GM18508 (cell line): ENCODE measurements around the gene CD47.

Experiments
- ATAC-seq: cut with Tn5 transposase; IDR thresholded peaks from one replicate; pipeline ENCODE4 v1.9.1; 2021; ENCODE audit warnings: moderate number of reproducible peaks; ENCODE audit not compliant: insufficient read depth, unreplicated experiment

Gene CD47

DNA sequence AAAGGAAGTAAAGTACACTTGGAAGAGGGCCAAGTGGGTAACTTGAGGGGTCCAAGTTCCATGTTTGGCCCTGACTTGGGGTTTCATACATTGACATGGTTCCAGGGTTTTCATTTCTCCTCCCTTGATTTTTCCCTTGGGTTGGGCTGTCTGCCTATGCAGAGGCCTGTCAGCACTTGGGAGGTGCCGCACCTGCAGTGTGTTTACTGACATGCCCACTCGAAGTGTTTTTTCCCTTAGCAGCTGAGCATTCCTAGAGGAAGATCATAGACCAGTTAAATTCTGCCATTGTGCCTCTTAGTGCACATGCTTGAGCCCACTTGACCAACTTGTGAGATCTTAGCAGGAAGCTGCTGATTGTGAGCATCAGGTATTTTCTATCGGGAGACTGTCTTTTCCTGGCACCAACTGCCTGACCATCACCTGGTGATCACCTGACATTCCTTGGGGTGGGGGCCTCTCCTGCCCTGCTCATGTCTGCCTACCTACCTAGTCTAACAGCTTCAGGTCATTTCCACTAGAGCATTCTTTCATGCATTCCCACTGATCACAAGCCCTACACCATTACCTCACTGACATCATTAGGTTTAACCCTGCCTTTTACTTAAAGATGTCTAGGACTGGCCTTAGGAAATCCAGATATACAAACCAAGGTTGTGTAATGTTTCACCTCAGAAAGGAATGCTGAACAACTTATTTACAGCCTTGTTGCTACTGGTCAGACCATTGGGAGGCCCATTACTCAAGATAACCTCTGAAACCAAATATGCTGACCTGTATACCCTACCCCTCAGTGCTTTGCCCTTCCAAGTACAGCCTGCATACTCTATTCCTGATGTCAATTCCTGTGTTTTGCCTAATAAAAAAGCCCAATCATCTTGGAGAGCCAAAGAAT lies 68.3 kb downstream of the CD47 start:
- ATAC-seq, result no peak

DNA sequence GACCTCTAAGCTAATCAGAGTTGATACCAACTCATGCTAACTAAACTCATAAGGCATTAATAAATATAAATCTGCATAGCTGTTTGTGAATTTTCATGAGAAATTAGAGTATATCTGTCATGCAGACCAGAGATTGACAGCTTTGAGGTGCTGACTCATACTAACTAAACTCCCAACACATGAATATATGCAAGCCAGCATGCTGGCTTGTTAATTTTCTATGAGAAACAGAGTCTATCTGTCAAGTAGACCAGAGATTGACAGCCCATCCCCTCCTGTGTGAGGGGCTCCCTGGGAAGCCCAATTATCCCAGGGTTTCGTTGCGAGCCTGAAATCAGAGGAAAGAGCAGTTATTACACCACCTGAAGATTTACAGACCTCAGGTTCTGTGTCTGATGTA lies 69.3 kb downstream of the CD47 start:
- no peak for ATAC-seq

GRCh38 chr3:108021131-108021530 lies 69.7 kb downstream of the CD47 start:
- no peak for ATAC-seq

DNA sequence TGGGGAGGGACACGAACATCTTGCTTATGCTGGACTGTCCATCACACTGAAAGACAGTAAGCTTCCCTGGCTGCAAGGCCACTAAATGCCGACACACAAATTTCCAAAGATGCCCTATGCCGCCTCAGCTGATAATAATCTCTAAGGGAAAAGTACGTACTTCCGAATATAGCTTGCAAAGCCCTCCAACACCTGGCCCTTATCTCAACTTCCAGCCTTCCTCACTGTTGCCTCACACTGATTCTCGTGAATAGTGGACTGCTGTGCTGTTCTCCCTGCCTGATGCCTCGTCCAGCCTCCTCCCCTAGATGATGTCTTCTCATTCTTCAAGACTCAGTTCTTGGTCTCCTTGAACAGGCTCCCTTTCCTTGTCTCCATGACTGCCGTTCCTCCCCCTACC lies 72.3 kb downstream of the CD47 start:
- no peak for ATAC-seq

DNA sequence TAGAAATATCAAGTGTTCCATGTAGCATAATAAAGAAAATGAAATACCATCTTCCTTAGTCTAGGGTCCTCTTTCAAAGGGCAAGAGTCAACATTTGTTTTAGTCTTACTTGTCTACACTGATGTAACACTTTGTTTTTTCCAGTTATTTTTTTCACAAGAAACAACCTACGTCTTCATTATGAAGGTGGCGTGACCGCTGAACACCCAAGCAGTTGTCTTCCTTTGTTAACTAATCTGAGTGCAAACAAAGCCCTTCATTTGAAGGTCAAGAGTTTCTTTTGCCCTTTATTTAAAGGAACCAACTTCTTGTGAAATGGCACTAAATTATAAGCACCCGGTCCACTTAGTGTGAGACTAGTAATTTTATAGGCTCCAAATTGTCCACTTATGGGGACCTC lies 73.2 kb downstream of the CD47 start:
- no peak for ATAC-seq

GRCh38 chr3:108014943-108015342 lies 75.9 kb downstream of the CD47 start:
- no peak for ATAC-seq

GRCh38 chr3:108013141-108014055 lies 77.4 kb downstream of the CD47 start:
- no peak for ATAC-seq

DNA sequence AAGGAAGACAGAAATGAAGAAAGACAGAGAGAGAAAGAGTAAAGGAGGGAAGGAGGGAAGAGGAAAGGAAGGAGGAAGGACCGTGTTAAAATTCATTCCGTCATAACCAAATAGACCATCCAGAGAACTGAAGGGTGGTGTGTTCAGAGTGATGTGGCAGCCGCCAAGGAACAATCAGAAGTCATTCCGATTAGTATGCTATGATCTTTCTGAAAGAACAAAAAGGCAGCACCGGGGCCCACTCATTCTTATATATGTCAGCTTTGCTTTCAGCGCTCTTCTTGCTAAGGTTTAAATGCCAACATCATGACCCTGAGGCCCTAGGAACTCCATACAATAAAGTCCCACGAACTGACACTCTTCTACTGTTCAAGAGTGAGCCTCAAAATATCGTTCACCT lies 78.5 kb downstream of the CD47 start:
- ATAC-seq, result no peak

DNA sequence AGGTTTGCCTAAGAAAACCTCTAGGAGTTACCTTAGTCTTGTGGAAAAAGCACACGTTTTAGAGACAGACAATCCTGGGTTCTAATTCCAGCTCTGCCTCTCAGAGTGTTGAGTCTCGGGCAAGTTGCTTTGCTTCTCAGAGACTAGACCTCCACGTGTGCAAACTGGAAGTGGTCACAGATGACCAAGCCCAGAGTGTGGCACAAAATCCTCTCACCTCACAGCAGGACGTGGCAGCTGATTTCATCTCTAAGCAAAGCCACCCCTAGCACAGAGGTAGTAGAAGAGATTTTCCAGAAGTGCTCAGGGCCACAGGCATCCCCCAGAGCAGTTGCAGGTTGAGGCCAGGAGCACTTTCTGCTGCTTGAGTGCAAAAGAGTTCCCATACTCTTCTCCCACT lies 79.2 kb downstream of the CD47 start:
- ATAC-seq, result no peak

DNA sequence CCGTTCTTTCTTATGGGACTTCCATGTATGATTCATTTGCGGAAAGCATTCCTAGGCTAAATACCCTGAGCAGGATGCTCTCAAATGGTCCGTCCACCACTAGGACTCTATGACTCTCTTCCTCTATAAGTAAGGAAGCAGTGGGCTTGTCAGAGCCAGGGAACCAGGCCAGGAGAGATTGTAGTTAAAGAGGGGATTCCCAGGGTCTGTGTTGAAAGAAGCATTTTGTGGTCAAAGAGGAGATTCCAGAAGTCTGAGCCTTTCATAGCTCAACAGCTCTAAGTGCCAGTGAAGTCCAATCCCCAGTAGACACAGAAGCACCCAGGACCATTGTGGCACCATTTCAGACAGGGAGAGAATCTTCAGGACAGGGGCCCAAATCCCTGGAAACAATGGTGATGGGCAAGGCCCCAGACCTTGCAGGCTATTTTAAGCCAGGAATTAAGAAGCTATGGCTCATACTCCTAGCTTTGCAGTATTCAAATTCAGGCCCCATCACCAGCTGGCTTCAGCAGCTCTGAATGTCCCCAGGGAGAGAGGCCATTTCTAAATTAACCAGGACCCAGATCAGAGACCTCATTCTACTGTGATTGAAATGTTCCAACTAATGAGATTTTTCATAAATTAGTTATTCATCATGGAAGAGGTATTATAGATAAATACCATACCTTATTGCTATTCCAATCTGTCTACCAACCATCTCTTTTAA lies 81.7 kb downstream of the CD47 start:
- ATAC-seq, result no peak

GRCh38 chr3:108008106-108008505 lies 82.7 kb downstream of the CD47 start:
- ATAC-seq, result no peak

- no peak for ATAC-seq
Observed at GRCh38 chr3:108006881-108007331, 83.9 kb downstream of the CD47 start.

DNA sequence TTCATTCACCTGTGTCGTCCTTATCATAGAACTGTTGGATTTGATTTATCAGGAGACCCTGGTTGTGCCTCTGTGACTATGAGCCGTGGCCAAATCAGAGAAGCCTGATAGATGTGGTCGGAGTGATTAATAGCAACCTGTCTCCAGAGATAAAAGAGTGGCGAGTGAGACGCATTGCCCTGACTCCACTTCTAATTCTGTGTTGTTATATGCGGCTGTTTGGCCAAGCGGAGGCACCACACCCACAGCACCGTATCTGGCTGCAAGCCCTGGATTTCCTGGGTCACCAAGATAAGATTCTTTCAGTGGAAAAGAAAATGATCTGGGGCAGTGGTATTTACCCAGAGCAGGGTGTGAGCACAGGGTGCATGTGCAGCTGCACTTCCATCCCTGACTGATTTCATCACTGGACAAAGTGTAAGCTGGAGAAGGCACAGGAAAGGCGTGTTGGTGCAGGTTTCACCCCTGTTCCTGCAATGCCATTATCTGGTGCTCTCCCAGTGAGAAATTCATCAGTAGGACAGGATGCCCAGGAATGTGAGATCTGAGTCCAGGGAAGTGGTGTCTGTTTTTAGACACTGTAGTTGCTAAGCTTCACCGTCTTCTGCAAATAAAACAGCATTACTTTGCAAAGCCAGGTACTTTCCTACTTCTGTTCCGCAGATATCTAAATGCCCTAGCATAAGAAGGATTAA lies 84.6 kb downstream of the CD47 start:
- ATAC-seq, result no peak

- no peak for ATAC-seq
Observed at GRCh38 chr3:108004647-108005046, 86.2 kb downstream of the CD47 start.

DNA sequence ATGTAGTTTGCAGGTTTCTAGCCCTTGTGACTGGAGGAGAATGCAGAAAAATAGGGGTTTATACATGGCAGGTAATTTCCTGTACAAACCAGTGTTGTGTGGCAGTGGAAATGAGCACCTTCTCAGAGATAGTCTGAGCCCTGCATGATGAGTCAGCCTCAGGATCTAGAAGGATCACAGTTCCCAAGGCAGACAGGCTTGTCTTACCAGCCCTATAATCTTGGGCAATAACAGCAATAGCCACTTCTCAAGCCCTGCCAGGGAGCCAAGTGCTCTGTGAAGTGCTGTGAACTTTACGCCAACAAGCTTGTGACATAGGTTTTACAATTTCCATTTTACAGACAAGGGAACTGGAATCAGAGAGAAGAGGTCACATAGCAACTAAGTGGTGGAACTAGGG lies 89.4 kb downstream of the CD47 start:
- no peak for ATAC-seq

- ATAC-seq, result no peak
Observed at GRCh38 chr3:107999215-107999775, 91.5 kb downstream of the CD47 start.

DNA sequence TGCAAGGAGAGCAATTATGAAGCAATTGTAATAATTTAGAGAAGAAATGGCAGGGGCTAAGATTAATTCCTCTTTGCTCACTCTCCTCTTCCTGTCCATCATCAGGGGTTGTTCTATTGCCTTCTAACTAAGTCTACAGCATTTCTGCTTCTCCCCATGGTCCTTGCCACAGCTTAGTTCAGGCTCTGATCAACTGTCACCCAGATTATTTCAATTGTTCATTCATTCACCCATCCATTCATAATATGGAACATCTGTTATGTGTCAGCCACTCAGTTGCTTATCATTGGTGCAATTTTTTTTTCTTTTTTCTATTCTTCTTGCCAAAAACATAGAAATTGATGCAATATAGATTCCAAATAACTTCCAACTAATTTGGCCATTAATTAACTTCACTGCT lies 93.2 kb downstream of the CD47 start:
- no peak for ATAC-seq

DNA sequence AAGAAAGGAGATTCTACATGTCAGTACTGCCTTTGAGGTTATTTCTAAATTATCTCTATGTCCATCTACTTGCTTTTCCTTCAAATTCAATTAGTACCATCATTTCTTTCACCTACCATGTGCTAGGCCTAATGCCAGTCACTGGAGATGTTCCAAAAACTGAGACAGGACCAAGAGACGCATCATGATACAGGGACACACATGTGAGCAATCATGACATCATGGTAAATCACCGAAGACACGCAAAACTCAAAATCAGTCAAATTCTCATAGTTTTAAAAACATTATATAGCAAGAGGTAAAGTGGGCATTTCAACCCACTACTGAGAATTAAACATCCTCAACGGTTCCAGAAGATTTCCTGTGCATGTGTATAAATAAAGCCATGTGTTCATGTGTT lies 95.0 kb downstream of the CD47 start:
- ATAC-seq, result no peak

- ATAC-seq, result no peak
Observed at GRCh38 chr3:107994956-107995715, 95.7 kb downstream of the CD47 start.
